GM12865 (cell line): ENCODE data around the gene RAB20.

Experiments
- DNase-seq: peaks from one replicate; pipeline ENCODE4 v3.0.0; 2010; ENCODE audit warnings: low read depth
- H3K4me3 ChIP-seq: 2 replicates; pipeline ENCODE4 v1.5.1; 2011; ENCODE audit warnings: mild to moderate bottlenecking, low read depth, low read length, control low read depth
- TF ChIP-seq, protein P1 (sequence below): IDR thresholded peaks from 2 replicates; pipeline ENCODE4 v1.5.1; 2011; ENCODE audit warnings: low read length, control low read depth, low read depth, inconsistent platforms; ENCODE audit not compliant: insufficient read depth; ENCODE audit errors: missing control alignments

RAB20 gene

GRCh38 chr13:110505594-110505993, 55.9 kb downstream of the RAB20 start:
- TF ChIP-seq, protein P1, sequence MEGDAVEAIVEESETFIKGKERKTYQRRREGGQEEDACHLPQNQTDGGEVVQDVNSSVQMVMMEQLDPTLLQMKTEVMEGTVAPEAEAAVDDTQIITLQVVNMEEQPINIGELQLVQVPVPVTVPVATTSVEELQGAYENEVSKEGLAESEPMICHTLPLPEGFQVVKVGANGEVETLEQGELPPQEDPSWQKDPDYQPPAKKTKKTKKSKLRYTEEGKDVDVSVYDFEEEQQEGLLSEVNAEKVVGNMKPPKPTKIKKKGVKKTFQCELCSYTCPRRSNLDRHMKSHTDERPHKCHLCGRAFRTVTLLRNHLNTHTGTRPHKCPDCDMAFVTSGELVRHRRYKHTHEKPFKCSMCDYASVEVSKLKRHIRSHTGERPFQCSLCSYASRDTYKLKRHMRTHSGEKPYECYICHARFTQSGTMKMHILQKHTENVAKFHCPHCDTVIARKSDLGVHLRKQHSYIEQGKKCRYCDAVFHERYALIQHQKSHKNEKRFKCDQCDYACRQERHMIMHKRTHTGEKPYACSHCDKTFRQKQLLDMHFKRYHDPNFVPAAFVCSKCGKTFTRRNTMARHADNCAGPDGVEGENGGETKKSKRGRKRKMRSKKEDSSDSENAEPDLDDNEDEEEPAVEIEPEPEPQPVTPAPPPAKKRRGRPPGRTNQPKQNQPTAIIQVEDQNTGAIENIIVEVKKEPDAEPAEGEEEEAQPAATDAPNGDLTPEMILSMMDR = no peak
- no peak for DNase-seq
- no peak overlapping the region for H3K4me3 ChIP-seq

DNA sequence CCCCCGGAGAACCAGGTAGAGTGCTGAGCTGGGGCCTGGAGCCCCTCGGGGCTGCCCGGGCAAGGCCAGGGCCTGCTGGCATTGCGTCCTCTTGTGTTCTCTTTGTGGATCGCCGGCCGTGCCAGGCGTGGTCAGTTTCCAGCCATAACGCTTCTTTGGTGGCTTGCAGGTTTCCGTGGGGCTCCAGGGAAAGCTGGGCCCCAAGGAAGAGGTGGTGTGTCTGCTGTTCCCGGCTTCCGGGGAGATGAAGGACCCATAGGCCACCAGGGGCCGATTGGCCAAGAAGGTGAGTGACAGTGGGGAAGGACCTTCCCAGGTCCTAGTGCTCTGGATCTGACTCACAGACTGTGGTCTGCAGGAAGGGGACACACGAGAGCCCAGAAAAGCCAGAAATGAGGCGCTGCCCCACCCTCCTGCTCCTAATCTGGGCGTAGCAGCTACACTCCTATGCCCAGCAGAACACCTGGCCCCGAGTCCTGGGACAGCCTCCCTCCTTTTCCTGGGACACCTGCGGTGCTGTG, 57.5 kb downstream of the RAB20 start:
- H3K4me3 ChIP-seq = no peak overlapping the region
- TF ChIP-seq, protein P1 = no peak
- no peak for DNase-seq

- H3K4me3 ChIP-seq = no peak overlapping the region
- TF ChIP-seq, protein P1 = no peak
- DNase-seq = peak; percentile 19
These were observed 58.3 kb downstream of the RAB20 start for GRCh38 chr13:110503037-110503901.

DNA sequence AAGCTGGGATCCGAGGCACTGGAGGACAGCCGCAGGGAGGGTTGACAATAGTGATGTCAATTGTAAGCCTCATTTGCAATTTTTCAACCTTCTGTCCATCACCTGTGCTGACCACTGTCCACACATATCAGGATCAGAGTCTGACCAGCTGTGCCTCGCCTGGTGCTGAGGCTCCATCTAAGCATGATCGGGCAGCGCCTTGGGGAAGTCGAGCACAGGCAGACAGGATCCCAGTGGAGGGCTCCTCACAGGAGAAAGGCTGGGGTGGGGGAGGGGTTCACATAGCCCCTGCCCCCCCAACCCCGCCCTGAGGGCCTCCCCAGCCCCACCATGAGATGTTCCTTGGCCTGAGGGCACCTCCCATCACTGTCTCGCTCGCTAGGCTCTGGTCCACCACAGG, 60.3 kb downstream of the RAB20 start:
- H3K4me3 ChIP-seq = no peak overlapping the region
- TF ChIP-seq, protein P1 = no peak
- DNase-seq = no peak

- DNase-seq = no peak
- H3K4me3 ChIP-seq = no peak overlapping the region
- TF ChIP-seq, protein P1 = no peak
These were observed 61.2 kb downstream of the RAB20 start for GRCh38 chr13:110500341-110500740.

DNA sequence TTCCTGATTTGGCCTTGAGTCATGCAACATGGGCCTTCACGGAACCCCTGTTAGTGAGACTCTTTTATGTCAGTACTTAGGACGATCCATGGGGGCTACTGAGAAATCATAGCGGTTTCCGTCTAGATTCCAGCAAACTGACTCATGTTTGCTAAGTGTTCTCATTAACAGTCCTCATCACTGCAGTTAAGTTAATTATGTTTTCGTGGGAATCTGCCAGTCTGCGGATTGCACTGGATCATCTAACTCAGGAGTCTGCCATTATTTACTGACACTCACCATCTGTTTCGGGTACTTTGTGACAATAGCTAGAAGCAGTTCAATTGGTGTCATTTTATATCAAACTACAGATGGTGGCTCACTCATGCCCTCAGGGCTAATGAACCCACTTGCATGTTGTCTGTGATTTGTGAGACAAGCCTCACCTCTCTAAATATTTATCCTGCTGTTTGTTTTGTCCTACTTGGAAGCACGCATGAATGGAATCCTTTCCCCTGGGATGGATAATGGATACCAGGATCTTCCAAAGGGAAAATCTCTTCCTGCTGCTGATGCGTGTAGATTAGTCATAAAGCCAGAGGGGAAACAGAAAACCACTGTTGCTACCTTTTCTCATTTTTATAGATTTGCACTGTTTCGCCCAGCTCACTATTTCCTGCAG, 61.8 kb downstream of the RAB20 start:
- no peak overlapping the region for H3K4me3 ChIP-seq
- TF ChIP-seq, protein P1 = no peak
- DNase-seq = no peak
